ENCODE data around the gene MTR.

The MTR gene

GRCh38 chr1:236945002-236945401, 149.9 kb downstream of the MTR start:
- Histone ChIP-seq H3K4me1 (ENCODE audit: low read length) (no peaks in the 10 kb centered on the region), H3K4me2 (ENCODE audit: low read length) (no peak overlapping the region), H2AFZ (ENCODE audit: low read depth, low read length) (no peak overlapping the region), H4K20me1 (ENCODE audit: insufficient read depth, low read length) (no peaks in the 10 kb centered on the region), H3K36me3 (replicated peaks; ENCODE audit: low read depth, low read length) (no peaks in the 10 kb centered on the region), H3K27ac (ENCODE audit: low read length) (no peak overlapping the region), H3K27me3 (ENCODE audit: low read depth, low read length) (no peaks in the 10 kb centered on the region), H3K9me3 (ENCODE audit: insufficient read depth, low read length) (no peaks in the 10 kb centered on the region), H3K9ac (ENCODE audit: low read length) (no peak overlapping the region), H3K79me2 (ENCODE audit: low read length) (no peaks in the 10 kb centered on the region), H3K4me3 (ENCODE audit: low read length) (no peak overlapping the region)
- TF ChIP-seq EZH2phosphoT487 (IDR thresholded peaks at IDR 0.05; ENCODE audit: low read depth) (no peak), CTCF (IDR thresholded peaks at IDR 0.05; ENCODE audit: low read depth, low read length) (no peak)

- Histone ChIP-seq H2AFZ (ENCODE audit: low read depth, low read length) (no peak overlapping the region), H3K4me1 (ENCODE audit: low read length) (no peaks in the 10 kb centered on the region), H3K36me3 (replicated peaks; ENCODE audit: low read depth, low read length) (no peaks in the 10 kb centered on the region), H3K27ac (ENCODE audit: low read length) (no peak overlapping the region), H3K4me3 (ENCODE audit: low read length) (no peak overlapping the region), H4K20me1 (ENCODE audit: insufficient read depth, low read length) (no peaks in the 10 kb centered on the region), H3K9me3 (ENCODE audit: insufficient read depth, low read length) (no peaks in the 10 kb centered on the region), H3K79me2 (ENCODE audit: low read length) (no peaks in the 10 kb centered on the region), H3K4me2 (ENCODE audit: low read length) (no peak overlapping the region), H3K9ac (ENCODE audit: low read length) (no peak overlapping the region), H3K27me3 (ENCODE audit: low read depth, low read length) (no peaks in the 10 kb centered on the region)
- TF ChIP-seq EZH2phosphoT487 (IDR thresholded peaks at IDR 0.05; ENCODE audit: low read depth) (no peak), CTCF (IDR thresholded peaks at IDR 0.05; ENCODE audit: low read depth, low read length) (no peak)
These were observed 152.7 kb downstream of the MTR start for GRCh38 chr1:236947794-236948193.

- H3K9me3 ChIP-seq (ENCODE audit: insufficient read depth, low read length): no peaks in the 10 kb centered on the region
- no peaks in the 10 kb centered on the region for H4K20me1 ChIP-seq (ENCODE audit: insufficient read depth, low read length)
- H3K4me2 ChIP-seq (ENCODE audit: low read length): no peak overlapping the region
- H3K27ac ChIP-seq (ENCODE audit: low read length): no peak overlapping the region
- H3K4me3 ChIP-seq (ENCODE audit: low read length): no peak overlapping the region
- TF ChIP-seq EZH2phosphoT487 (IDR thresholded peaks at IDR 0.05; ENCODE audit: low read depth): no peak
- no peak for TF ChIP-seq CTCF (IDR thresholded peaks at IDR 0.05; ENCODE audit: low read depth, low read length)
- H2AFZ ChIP-seq (ENCODE audit: low read depth, low read length): no peak overlapping the region
- no peaks in the 10 kb centered on the region for H3K36me3 ChIP-seq (replicated peaks; ENCODE audit: low read depth, low read length)
- H3K27me3 ChIP-seq (ENCODE audit: low read depth, low read length): no peaks in the 10 kb centered on the region; the same call in 1 of the 2 replicates
- H3K9ac ChIP-seq (ENCODE audit: low read length): no peak overlapping the region
- no peaks in the 10 kb centered on the region for H3K4me1 ChIP-seq (ENCODE audit: low read length)
- H3K79me2 ChIP-seq (ENCODE audit: low read length): no peaks in the 10 kb centered on the region
These were observed 153.3 kb downstream of the MTR start for GRCh38 chr1:236948381-236948780.

- Histone ChIP-seq H3K79me2 (ENCODE audit: low read length) (no peaks in the 10 kb centered on the region), H3K4me2 (ENCODE audit: low read length) (no peak overlapping the region), H3K9ac (ENCODE audit: low read length) (no peak overlapping the region), H3K27ac (ENCODE audit: low read length) (no peak overlapping the region), H2AFZ (ENCODE audit: low read depth, low read length) (no peak overlapping the region), H3K4me3 (ENCODE audit: low read length) (no peak overlapping the region), H3K9me3 (ENCODE audit: insufficient read depth, low read length) (no peaks in the 10 kb centered on the region), H3K36me3 (replicated peaks; ENCODE audit: low read depth, low read length) (no peaks in the 10 kb centered on the region), H3K4me1 (ENCODE audit: low read length) (no peaks in the 10 kb centered on the region), H3K27me3 (ENCODE audit: low read depth, low read length) (no peaks in the 10 kb centered on the region; the same call in 1 of the 2 replicates), H4K20me1 (ENCODE audit: insufficient read depth, low read length) (no peaks in the 10 kb centered on the region)
- TF ChIP-seq CTCF (IDR thresholded peaks at IDR 0.05; ENCODE audit: low read depth, low read length): no peak
- TF ChIP-seq EZH2phosphoT487 (IDR thresholded peaks at IDR 0.05; ENCODE audit: low read depth): no peak
These were observed 153.9 kb downstream of the MTR start for GRCh38 chr1:236948996-236949395.
